Esophagus squamous epithelium (tissue), 5 donors: ENCODE measurements around the gene LBX2. TPM values are rescaled to one million over a fixed set of nuclear protein-coding genes. Genes with fewer than 3 reads are reported as not detected.
"Not testable (repeated sequence)": the region's sequence is repeated elsewhere in the genome, so short reads cannot be mapped to it uniquely, and the experiment has no call there.

Source experiments
- DNase-seq: peaks from one replicate; lab custom pipeline; 2025; lab: John Stamatoyannopoulos, UW
- H3K27ac ChIP-seq, 4 donors: fragments of 200-600 bp; sonication (generic); one replicate each; pipeline ENCODE4 v1.5.1; 2016 to 2019; ENCODE audit warnings: mild to moderate bottlenecking in 1 of 4
- H3K27me3 ChIP-seq, 4 donors: fragments of 200-600 bp; sonication (generic); 1 replicate in 3 of 4; 2 replicates in 1 of 4; pipeline versions ENCODE4 v1.5.1 to v1.6.0; 2017 to 2021; ENCODE audit warnings: antibody characterized with exemption in 1 of 4
- H3K36me3 ChIP-seq, 3 donors: fragments of 200-600 bp; sonication (generic); one replicate each; pipeline ENCODE4 v1.5.1; 2016 to 2019
- H3K4me1 ChIP-seq, 3 donors: fragments of 200-600 bp; sonication (generic); one replicate each; pipeline ENCODE4 v1.5.1; 2017 to 2019
- H3K4me3 ChIP-seq, 4 donors: fragments of 200-600 bp; sonication (generic); 1 replicate in 3 of 4; 2 replicates in 1 of 4; pipeline ENCODE4 v1.5.1; 2016 to 2019; ENCODE audit warnings: mild to moderate bottlenecking in 2 of 4, moderate library complexity in 1 of 4
- H3K9me3 ChIP-seq, 3 donors: fragments of 200-600 bp; sonication (generic); one replicate each; pipeline ENCODE4 v1.5.1; 2016 to 2019
- POLR2A ChIP-seq, 4 donors: fragments of 450-650 bp; IDR thresholded peaks; one replicate each; pipeline ENCODE4 v1.6.1; 2017; ENCODE audit warnings: antibody characterized with exemption in 4 of 4, mild to moderate bottlenecking in 4 of 4, moderate library complexity in 3 of 4
- WGBS, 2 donors: methylation state at CpG; one replicate each; pipeline ENCODE4 v1.1.5; 2018; 5-methylcytosine and 5-hydroxymethylcytosine counted together
- intact Hi-C: fragments of 100-400 bp; cut with DNase I; formaldehyde crosslinking; loops from one replicate; pipeline ENCODE4 v1.15.0; 2022
- total RNA-seq, 4 donors: library from RNA; depleted of rRNA; stranded (reverse); fragments of >200 nt; gene quantifications; one replicate each; pipeline ENCODE4 v1.1.0, GENCODE V29; 2016
- TF ChIP-seq, protein P1 (sequence below), 6 experiments: fragments of 450-650 bp in 4 of 6; fragments of 200-600 bp in 2 of 6; sonication (generic) in 2 of 6; IDR thresholded peaks; one replicate each; pipeline ENCODE4 v1.5.1; 2016 to 2019; ENCODE audit warnings: antibody characterized with exemption in 6 of 6, mild to moderate bottlenecking in 4 of 6, moderate library complexity in 4 of 6
- donor health status: DM: yes; HTN: yes; CAD: no.

The LBX2 gene
- total RNA-seq, 4 donors from 2014 or later, result 0.38 to 0.57 TPM; not detected in 2

DNA sequence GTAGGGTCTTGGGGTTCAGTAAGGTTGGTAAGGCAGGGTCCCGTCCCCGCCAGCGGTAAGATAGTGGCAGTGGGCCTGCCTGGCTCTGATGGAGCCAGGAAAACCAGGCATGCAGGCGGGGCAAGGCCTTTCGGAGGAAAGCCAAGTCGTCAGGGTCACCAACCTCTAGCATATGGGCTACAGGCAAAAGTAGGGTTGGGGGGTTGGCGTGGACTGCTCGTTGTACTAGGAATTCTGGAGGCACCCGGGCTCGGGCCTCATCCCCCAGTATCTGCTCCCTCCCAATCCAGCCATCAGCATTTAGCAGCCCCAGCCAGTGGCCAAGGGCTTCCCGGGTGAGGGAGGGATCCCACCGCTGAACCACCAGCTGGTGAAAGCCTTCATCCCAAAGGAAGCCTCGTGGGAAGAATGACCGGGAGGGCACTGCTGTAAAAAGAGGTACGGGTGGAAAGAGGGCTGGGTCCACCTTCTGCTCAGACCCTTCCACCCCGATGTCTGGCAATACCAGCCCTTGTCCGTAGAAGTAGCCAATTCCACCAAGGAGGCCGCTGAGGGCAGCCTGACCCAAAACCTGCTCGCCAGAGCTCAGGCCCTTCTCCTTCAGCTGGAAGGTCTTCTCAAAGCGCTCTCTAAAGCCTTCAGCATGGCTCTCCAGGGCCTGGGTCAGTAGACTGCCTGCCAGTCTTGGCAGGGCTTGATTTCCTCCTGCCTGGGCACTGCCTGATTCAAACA, 37.2 kb downstream of the LBX2 start:
- TF ChIP-seq POLR2A (IDR thresholded peaks at IDR 0.05), result no peak
- TF ChIP-seq, protein P1, sequence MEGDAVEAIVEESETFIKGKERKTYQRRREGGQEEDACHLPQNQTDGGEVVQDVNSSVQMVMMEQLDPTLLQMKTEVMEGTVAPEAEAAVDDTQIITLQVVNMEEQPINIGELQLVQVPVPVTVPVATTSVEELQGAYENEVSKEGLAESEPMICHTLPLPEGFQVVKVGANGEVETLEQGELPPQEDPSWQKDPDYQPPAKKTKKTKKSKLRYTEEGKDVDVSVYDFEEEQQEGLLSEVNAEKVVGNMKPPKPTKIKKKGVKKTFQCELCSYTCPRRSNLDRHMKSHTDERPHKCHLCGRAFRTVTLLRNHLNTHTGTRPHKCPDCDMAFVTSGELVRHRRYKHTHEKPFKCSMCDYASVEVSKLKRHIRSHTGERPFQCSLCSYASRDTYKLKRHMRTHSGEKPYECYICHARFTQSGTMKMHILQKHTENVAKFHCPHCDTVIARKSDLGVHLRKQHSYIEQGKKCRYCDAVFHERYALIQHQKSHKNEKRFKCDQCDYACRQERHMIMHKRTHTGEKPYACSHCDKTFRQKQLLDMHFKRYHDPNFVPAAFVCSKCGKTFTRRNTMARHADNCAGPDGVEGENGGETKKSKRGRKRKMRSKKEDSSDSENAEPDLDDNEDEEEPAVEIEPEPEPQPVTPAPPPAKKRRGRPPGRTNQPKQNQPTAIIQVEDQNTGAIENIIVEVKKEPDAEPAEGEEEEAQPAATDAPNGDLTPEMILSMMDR (IDR thresholded peaks at IDR 0.05), result no peak
- H3K4me1 ChIP-seq, result peaks cover 24 to 50% (median 27%) of the 10 kb centered on the region in 3 donors
- intact Hi-C loops, result no loop called here
- WGBS, 2 donors, result 81 to 90% methylated on average over 8 to 11 of the region's 20 CpGs
- H3K36me3 ChIP-seq, result peaks cover 0 to 29% (median 7%) of the 10 kb centered on the region in 3 donors
- H3K27ac ChIP-seq, result no peak overlapping the region
- H3K4me3 ChIP-seq, result no peak overlapping the region
- H3K27me3 ChIP-seq, result no peaks in the 10 kb centered on the region
- DNase-seq, result no peak
- H3K9me3 ChIP-seq, result no peaks in the 10 kb centered on the region

DNA sequence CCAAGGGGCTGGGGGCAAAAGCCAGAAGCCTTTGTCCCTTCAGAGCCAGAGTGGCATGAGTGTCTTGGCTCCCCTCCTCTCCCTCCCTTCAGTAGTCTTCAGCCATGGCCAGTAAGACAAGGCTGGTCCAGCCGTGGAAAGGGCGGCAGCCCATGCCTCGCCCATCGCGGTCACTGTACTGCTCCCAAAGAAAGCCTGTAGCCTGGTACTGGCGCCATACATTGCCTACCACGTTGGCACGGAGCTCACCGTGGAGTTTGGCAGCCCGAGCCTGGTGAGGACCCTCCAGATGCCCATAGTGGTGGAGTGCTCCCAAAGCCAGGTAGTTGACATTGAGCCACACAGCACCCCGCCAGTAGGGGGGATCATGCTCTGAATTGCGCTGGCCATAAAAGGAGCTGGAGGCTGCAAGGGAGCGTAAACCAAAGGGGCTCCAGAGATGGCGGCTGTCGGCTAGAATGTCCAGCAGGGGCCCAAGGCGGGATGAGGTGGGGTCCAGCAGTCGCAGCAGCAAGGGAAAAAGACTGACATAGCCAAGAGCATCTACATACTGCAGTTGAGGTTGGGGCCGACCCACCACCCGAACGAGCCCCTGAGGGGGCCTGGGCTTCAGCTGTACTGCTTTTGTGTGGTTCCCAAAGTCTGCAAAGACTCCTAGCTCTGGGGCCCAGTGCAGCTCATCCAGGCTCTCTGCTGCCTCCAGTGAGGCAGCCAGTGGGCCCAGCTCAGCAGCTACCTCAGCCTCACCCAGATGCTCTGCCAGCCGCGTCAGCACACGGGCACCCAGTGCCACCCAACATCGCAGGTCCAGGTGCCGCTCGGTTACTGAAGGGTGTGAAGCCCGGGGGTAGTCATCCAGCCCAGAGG, 38.0 kb downstream of the LBX2 start:
- H3K4me3 ChIP-seq, result no peak overlapping the region
- no peak for DNase-seq
- TF ChIP-seq, protein P1 (IDR thresholded peaks at IDR 0.05), result no peak
- TF ChIP-seq POLR2A (IDR thresholded peaks at IDR 0.05), result no peak
- H3K4me1 ChIP-seq, result peaks cover 32 to 58% (median 35%) of the 10 kb centered on the region in 3 donors
- H3K9me3 ChIP-seq, result no peaks in the 10 kb centered on the region
- H3K27ac ChIP-seq, result no peak overlapping the region
- peaks cover 0 to 29% (median 7%) of the 10 kb centered on the region in 3 donors for H3K36me3 ChIP-seq
- H3K27me3 ChIP-seq, result no peaks in the 10 kb centered on the region
- WGBS, 2 donors, result 92 to 95% methylated on average over 7 to 12 of the region's 27 CpGs
- intact Hi-C loops, result no loop called here

DNA sequence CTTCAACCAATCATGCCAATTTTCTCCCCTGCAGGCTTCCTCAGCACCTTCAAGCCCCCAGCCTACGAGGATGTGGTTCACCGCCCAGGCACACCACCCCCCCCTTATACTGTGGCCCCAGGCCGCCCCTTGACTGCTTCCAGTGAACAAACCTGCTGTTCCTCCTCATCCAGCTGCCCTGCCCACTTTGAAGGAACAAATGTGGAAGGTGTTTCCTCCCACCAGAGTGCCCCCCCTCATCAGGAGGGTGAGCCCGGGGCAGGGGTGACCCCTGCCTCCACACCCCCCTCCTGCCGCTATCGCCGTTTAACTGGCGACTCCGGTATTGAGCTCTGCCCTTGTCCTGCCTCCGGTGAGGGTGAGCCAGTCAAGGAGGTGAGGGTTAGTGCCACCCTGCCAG, 39.2 kb downstream of the LBX2 start:
- H3K9me3 ChIP-seq, H3K4me3 ChIP-seq, H3K27ac ChIP-seq, intact Hi-C loops, DNase-seq, H3K27me3 ChIP-seq: not testable (repeated sequence)
- WGBS, 2 donors, result 52 to 74% methylated on average over 2 to 3 of the region's 10 CpGs
- H3K4me1 ChIP-seq, result peaks cover 42 to 62% (median 42%) of the 10 kb centered on the region in 3 donors
- peaks cover 0 to 29% (median 7%) of the 10 kb centered on the region in 3 donors for H3K36me3 ChIP-seq

DNA sequence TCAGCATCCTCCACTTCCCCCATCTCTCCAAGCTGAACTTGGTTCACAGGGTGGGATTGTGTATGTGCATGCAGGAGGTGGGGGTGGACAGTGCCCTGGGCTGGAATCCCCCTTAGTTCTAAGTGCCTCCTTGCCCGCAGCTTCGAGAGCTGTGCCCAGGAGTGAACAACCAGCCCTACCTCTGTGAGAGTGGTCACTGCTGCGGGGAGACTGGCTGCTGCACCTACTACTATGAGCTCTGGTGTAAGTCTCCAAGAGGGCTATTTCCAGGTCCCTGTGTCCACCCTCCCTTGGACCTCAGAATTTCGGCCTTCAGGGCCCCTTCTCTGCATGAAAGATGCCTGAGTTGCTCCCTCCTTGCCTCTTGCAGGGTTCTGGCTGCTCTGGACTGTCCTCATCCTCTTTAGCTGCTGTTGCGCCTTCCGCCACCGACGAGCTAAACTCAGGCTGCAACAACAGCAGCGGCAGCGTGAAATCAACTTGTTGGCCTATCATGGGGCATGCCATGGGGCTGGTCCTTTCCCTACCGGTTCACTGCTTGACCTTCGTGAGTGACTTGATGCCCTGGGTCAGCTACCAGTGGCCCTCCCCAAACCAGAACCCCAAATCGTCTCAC, 39.8 kb downstream of the LBX2 start:
- DNase-seq, intact Hi-C loops, H3K9me3 ChIP-seq, H3K27me3 ChIP-seq: not testable (repeated sequence)
- Histone ChIP-seq H3K4me1 (peaks cover 41 to 62% (median 42%) of the 10 kb centered on the region in 3 donors), H3K36me3 (peaks cover 0 to 29% (median 7%) of the 10 kb centered on the region in 3 donors), H3K4me3 (peak overlapping the region in 1 of 4 donors; percentile 84), H3K27ac (peak overlapping the region in 1 of 4 donors; percentile 86)
- WGBS, 2 donors, result 63 to 75% methylated on average over 13 of the region's 13 CpGs

DNA sequence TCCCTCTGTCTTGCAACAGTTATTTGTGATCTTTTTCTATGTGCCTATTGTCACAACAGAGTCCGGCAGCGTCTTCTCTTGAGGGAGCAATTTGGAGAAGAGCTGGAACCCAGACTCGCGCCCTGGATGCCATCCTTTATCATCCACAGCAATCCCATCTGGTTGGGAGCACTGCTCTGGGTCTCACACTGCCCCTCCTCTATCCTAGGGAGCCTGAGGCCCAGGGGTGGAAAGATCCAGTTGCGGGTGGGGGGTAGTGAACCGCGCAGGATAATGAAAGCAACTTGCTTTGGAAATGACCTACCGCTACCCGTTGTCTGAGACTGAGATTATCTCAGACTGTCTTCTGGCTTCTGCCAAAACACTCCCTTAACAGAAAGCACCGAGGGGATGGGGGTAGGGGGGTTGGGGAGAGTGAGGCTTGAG, 40.5 kb downstream of the LBX2 start:
- Histone ChIP-seq H3K27ac (peak overlapping the region; percentile 75 to 89 (median 86)), H3K36me3 (peaks cover 0 to 29% (median 7%) of the 10 kb centered on the region in 3 donors), H3K4me3 (peak overlapping the region; percentile 52 to 84 (median 72)), H3K27me3 (no peaks in the 10 kb centered on the region), H3K4me1 (peaks cover 35 to 60% (median 36%) of the 10 kb centered on the region in 3 donors), H3K9me3 (no peaks in the 10 kb centered on the region)
- 1 to 5% methylated on average over 6 to 10 of the region's 10 CpGs for WGBS, 2 donors
- intact Hi-C loops, result no loop called here
- TF ChIP-seq, protein P1 (IDR thresholded peaks at IDR 0.05), result no peak
- no peak for TF ChIP-seq POLR2A (IDR thresholded peaks at IDR 0.05)
- no peak for DNase-seq
